SU-DHL-6 (cell line): ENCODE data around the gene CDH23.

ENCODE experiments used
- CTCF ChIP-seq: fragments of 200-600 bp; sonication (generic); IDR thresholded peaks from one replicate; pipeline ENCODE4 v1.5.1; 2017; ENCODE audit warnings: antibody characterized with exemption, mild to moderate bottlenecking, low read length, moderate library complexity; ENCODE audit not compliant: insufficient read depth, poor library complexity, severe bottlenecking
- EZH2phosphoT487 ChIP-seq: fragments of 200-600 bp; sonication (generic), shearing (Covaris generic); conservative IDR thresholded peaks from 2 replicates; pipeline ENCODE4 v1.6.1; 2018; ENCODE audit warnings: mild to moderate bottlenecking, antibody characterized with exemption, low read length, moderate library complexity, mixed read lengths

- no peak for TF ChIP-seq CTCF
- no peak for TF ChIP-seq EZH2phosphoT487
Observed at GRCh38 chr10:71368643-71369042, 28.1 kb upstream of the CDH23 start.
